WTC11 (cell line): Measurements from ENCODE around the gene DSN1. TPM values are rescaled to one million over a fixed set of nuclear protein-coding genes. Genes with fewer than 3 reads are reported as not detected.

Experiments used
- ATAC-seq: fragments of 200-7000 bp; cut with Tn5 transposase; 2 replicates; pipeline ENCODE4 v1.10.0; 2021; ENCODE audit warnings: mild to moderate bottlenecking, moderate library complexity
- CTCF ChIA-PET: fragments of 300-600 bp; sonication (Branson Sonifier 250); formaldehyde crosslinking; loops from one replicate; lab custom pipeline; 2021; ENCODE audit warnings: antibody characterized with exemption; lab: Charles Lee
- POLR2A ChIA-PET: fragments of 350-600 bp; sonication (Branson Sonifier 250); formaldehyde crosslinking; loops from one replicate; lab custom pipeline; 2021; ENCODE audit warnings: antibody characterized with exemption; lab: Charles Lee
- DNase-seq: peaks from one replicate; pipeline ENCODE4 v3.0.0; 2021; ENCODE audit warnings: low spot score
- H3K27ac Mint-ChIP-seq: 2 replicates; pipeline ENCODE4 v1.8.0; 2021; ENCODE audit warnings: mixed read lengths
- H3K27me3 Mint-ChIP-seq: 2 replicates; pipeline ENCODE4 v1.8.0; 2021; ENCODE audit warnings: low read depth, mild to moderate bottlenecking, moderate library complexity, mixed read lengths
- H3K36me3 Mint-ChIP-seq: 2 replicates; pipeline ENCODE4 v1.8.0; 2021; ENCODE audit warnings: mixed read lengths
- H3K4me1 Mint-ChIP-seq: 2 replicates; pipeline ENCODE4 v1.8.0; 2022; ENCODE audit warnings: mixed read lengths
- H3K4me3 Mint-ChIP-seq: 2 replicates; pipeline ENCODE4 v1.8.0; 2021; ENCODE audit warnings: mild to moderate bottlenecking, moderate library complexity, mixed read lengths
- H3K9me3 Mint-ChIP-seq: 2 replicates; pipeline ENCODE4 v1.8.0; 2021; ENCODE audit warnings: mixed read lengths
- CBFB ChIP-seq: sonication (generic); formaldehyde crosslinking; IDR thresholded peaks from 2 replicates; pipeline ENCODE4 v1.8.1; 2022; ENCODE audit warnings: mild to moderate bottlenecking, low read depth, missing genetic modification reagents
- JUN ChIP-seq: sonication (generic); formaldehyde crosslinking; IDR thresholded peaks from 2 replicates; pipeline ENCODE4 v1.8.0; 2023; ENCODE audit warnings: mild to moderate bottlenecking, missing genetic modification reagents
- NFYB ChIP-seq: sonication (generic); formaldehyde crosslinking; conservative IDR thresholded peaks from 2 replicates; pipeline ENCODE4 v1.8.0; 2022; ENCODE audit warnings: low read depth, missing genetic modification reagents
- NR2C2 ChIP-seq: sonication (generic); formaldehyde crosslinking; IDR thresholded peaks from 2 replicates; pipeline ENCODE4 v1.8.0; 2022; ENCODE audit warnings: mild to moderate bottlenecking, missing genetic modification reagents
- NR3C1 ChIP-seq: sonication (generic); formaldehyde crosslinking; conservative IDR thresholded peaks from 2 replicates; pipeline ENCODE4 v1.8.1; 2023; ENCODE audit warnings: low read depth, mild to moderate bottlenecking, missing genetic modification reagents
- RELA ChIP-seq: sonication (generic); formaldehyde crosslinking; IDR thresholded peaks from 2 replicates; pipeline ENCODE4 v1.8.1; 2022; ENCODE audit warnings: missing genetic modification reagents, mild to moderate bottlenecking, borderline replicate concordance
- SOX15 ChIP-seq: fragments of 250-450 bp; sonication (Bioruptor Pico); IDR thresholded peaks from 2 replicates; pipeline ENCODE4 v1.9.0; 2021; ENCODE audit warnings: mild to moderate bottlenecking
- total RNA-seq: library from RNA; stranded (reverse); gene quantifications from 3 replicates; pipeline ENCODE4 v1.2.3, GENCODE V29; 2021
- TF ChIP-seq, protein P1 (sequence below): sonication (generic); formaldehyde crosslinking; IDR thresholded peaks from 2 replicates; pipeline ENCODE4 v1.8.1; 2023; ENCODE audit warnings: mild to moderate bottlenecking, missing genetic modification reagents, moderate library complexity
- TF ChIP-seq, protein P2 (sequence below): fragments of 250-450 bp; sonication (Bioruptor Pico); IDR thresholded peaks from 2 replicates; pipeline ENCODE4 v1.9.0; 2021; ENCODE audit warnings: mild to moderate bottlenecking
- TF ChIP-seq, protein P3 (sequence below): sonication (generic); formaldehyde crosslinking; IDR thresholded peaks from 2 replicates; pipeline ENCODE4 v1.8.0; 2023; ENCODE audit warnings: missing genetic modification reagents
- TF ChIP-seq, protein P4 (sequence below): sonication (generic); formaldehyde crosslinking; IDR thresholded peaks from 2 replicates; pipeline ENCODE4 v1.8.0; 2022; ENCODE audit warnings: mild to moderate bottlenecking, missing genetic modification reagents
- TF ChIP-seq, protein P5 (sequence below): fragments of 250-450 bp; sonication (Bioruptor Pico); IDR thresholded peaks from 2 replicates; pipeline ENCODE4 v1.9.0; 2021; ENCODE audit warnings: mild to moderate bottlenecking
- TF ChIP-seq, protein P6 (sequence below): sonication (generic); formaldehyde crosslinking; IDR thresholded peaks from 2 replicates; pipeline ENCODE4 v1.8.0; 2023; ENCODE audit warnings: missing genetic modification reagents, mild to moderate bottlenecking, borderline replicate concordance
- TF ChIP-seq, protein P7 (sequence below): sonication (generic); formaldehyde crosslinking; IDR thresholded peaks from 2 replicates; pipeline ENCODE4 v1.8.1; 2022; ENCODE audit warnings: low read depth, mild to moderate bottlenecking, moderate library complexity, missing genetic modification reagents, borderline replicate concordance
- TF ChIP-seq, protein P8 (sequence below): sonication (generic); formaldehyde crosslinking; IDR thresholded peaks from 2 replicates; pipeline ENCODE4 v1.8.1; 2023; ENCODE audit warnings: mild to moderate bottlenecking, moderate library complexity, missing genetic modification reagents
- TF ChIP-seq, protein P9 (sequence below): sonication (generic); formaldehyde crosslinking; IDR thresholded peaks from 2 replicates; pipeline ENCODE4 v1.8.1; 2022; ENCODE audit warnings: low read depth, missing genetic modification reagents, borderline replicate concordance

The DSN1 gene
- total RNA-seq, 1 experiment from 2014 or later: 27.0 TPM

DNA sequence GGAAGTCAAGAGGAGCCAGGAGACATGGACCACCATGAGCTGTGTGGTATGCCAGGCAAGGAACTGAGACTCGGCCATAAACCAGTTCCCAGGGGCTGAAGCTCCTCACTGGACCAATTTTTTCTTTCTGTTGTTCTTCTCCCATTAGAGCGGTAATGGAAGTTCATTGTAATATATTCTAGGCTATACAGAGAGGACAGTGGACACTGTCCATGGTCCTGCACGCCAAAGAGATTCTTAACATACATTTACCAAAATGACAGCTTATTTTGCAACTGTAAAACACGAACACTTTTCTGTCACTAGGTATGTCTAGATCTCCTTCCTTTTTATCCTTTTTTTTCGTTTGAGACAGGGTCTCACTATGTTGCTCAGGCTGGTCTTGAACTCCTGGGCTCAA is 13.1 kb upstream of the DSN1 start (continued):
- no peak for TF ChIP-seq NFYB (CRISPR knock-in tag)
- TF ChIP-seq, protein P1, sequence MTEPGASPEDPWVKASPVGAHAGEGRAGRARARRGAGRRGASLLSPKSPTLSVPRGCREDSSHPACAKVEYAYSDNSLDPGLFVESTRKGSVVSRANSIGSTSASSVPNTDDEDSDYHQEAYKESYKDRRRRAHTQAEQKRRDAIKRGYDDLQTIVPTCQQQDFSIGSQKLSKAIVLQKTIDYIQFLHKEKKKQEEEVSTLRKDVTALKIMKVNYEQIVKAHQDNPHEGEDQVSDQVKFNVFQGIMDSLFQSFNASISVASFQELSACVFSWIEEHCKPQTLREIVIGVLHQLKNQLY (CRISPR knock-in tag): no peak
- TF ChIP-seq, protein P2, sequence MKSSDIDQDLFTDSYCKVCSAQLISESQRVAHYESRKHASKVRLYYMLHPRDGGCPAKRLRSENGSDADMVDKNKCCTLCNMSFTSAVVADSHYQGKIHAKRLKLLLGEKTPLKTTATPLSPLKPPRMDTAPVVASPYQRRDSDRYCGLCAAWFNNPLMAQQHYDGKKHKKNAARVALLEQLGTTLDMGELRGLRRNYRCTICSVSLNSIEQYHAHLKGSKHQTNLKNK (CRISPR knock-in tag): no peak
- TF ChIP-seq NR2C2 (CRISPR knock-in tag): no peak

DNA sequence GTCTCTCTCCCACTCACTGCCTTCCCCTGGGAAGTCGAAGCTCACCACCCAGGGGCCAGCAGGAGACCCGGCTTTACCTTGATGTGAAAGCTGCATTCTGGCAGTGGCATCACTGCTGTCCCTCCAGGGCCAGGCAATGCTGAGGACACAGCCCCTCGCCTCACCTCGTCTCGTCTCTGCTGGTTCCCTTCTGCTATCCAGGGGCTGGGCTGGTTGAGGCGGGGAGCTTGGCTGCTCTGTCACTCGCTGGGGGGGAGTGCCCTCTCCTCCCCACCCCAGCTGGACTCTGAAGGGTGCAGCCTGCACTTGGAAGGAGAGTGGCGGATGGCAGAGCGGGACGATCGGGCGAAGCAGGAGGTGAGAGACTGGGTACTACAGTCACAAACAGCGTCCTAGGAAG is 12.7 kb upstream of the DSN1 start:
- POLR2A ChIA-PET: no interaction called here
- TF ChIP-seq, protein P3, sequence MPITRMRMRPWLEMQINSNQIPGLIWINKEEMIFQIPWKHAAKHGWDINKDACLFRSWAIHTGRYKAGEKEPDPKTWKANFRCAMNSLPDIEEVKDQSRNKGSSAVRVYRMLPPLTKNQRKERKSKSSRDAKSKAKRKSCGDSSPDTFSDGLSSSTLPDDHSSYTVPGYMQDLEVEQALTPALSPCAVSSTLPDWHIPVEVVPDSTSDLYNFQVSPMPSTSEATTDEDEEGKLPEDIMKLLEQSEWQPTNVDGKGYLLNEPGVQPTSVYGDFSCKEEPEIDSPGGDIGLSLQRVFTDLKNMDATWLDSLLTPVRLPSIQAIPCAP (CRISPR knock-in tag): no peak
- TF ChIP-seq NR3C1 (CRISPR knock-in tag): no peak
- TF ChIP-seq, protein P4, sequence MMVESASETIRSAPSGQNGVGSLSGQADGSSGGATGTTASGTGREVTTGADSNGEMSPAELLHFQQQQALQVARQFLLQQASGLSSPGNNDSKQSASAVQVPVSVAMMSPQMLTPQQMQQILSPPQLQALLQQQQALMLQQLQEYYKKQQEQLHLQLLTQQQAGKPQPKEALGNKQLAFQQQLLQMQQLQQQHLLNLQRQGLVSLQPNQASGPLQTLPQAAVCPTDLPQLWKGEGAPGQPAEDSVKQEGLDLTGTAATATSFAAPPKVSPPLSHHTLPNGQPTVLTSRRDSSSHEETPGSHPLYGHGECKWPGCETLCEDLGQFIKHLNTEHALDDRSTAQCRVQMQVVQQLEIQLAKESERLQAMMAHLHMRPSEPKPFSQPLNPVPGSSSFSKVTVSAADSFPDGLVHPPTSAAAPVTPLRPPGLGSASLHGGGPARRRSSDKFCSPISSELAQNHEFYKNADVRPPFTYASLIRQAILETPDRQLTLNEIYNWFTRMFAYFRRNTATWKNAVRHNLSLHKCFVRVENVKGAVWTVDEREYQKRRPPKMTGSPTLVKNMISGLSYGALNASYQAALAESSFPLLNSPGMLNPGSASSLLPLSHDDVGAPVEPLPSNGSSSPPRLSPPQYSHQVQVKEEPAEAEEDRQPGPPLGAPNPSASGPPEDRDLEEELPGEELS (CRISPR knock-in tag): no peak
- TF ChIP-seq, all 79 proteins: peak for 0
- CTCF ChIA-PET: interaction anchor here (2.8 kb wide), 1 partner anchor 12 kb away, joined by 9 read pairs; the partner anchor contains the start of gene DSN1
- Mint-ChIP-seq H3K27me3 (no peaks in the 10 kb centered on the region), H3K4me1 (no peaks in the 10 kb centered on the region), H3K9me3 (no peaks in the 10 kb centered on the region), H3K36me3 (peaks cover 20% of the 10 kb centered on the region; the same call in 1 of the 2 replicates), H3K27ac (no peak overlapping the region), H3K4me3 (no peak overlapping the region)
- no peak for ATAC-seq
- no peak for DNase-seq

DNA sequence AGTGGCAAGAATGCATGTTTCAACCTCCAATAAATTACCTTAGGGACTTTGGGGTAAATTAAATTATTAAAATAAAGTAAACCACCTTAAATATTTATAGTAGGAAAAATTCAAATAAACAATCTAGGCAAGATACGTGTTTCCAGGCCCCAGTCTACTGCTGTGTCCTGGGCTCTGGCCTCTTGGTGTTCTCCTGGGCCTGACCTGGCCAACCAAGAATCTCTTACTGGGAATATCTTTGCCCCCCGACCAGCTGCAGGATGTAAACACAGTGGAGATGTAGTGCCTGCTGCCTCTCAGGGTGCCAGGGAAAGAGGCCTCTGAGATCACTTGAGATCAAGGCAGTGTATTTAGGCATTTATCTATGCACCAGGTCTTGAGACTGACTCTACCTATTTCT is 11.7 kb upstream of the DSN1 start:
- H3K9me3 Mint-ChIP-seq: no peaks in the 10 kb centered on the region
- CTCF ChIA-PET: interaction anchor here (1.1 to 2.8 kb wide), 3 partner anchors 11 to 51 kb away, joined by 3 to 9 read pairs (median 3); partner anchors contain the start of gene DSN1
- no peak for ATAC-seq
- no peak overlapping the region for H3K27ac Mint-ChIP-seq
- H3K4me1 Mint-ChIP-seq: no peaks in the 10 kb centered on the region
- H3K4me3 Mint-ChIP-seq: no peak overlapping the region
- POLR2A ChIA-PET: no interaction called here
- H3K36me3 Mint-ChIP-seq: peaks cover 19% of the 10 kb centered on the region; the same call in 1 of the 2 replicates
- no peak for DNase-seq
- H3K27me3 Mint-ChIP-seq: no peaks in the 10 kb centered on the region
- TF ChIP-seq JUN (CRISPR knock-in tag) (no peak), RELA (CRISPR knock-in tag) (no peak), SOX15 (CRISPR knock-in tag) (no peak), CBFB (CRISPR knock-in tag) (no peak)
- TF ChIP-seq, protein P5, sequence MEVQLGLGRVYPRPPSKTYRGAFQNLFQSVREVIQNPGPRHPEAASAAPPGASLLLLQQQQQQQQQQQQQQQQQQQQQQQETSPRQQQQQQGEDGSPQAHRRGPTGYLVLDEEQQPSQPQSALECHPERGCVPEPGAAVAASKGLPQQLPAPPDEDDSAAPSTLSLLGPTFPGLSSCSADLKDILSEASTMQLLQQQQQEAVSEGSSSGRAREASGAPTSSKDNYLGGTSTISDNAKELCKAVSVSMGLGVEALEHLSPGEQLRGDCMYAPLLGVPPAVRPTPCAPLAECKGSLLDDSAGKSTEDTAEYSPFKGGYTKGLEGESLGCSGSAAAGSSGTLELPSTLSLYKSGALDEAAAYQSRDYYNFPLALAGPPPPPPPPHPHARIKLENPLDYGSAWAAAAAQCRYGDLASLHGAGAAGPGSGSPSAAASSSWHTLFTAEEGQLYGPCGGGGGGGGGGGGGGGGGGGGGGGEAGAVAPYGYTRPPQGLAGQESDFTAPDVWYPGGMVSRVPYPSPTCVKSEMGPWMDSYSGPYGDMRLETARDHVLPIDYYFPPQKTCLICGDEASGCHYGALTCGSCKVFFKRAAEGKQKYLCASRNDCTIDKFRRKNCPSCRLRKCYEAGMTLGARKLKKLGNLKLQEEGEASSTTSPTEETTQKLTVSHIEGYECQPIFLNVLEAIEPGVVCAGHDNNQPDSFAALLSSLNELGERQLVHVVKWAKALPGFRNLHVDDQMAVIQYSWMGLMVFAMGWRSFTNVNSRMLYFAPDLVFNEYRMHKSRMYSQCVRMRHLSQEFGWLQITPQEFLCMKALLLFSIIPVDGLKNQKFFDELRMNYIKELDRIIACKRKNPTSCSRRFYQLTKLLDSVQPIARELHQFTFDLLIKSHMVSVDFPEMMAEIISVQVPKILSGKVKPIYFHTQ (CRISPR knock-in tag): no peak
- TF ChIP-seq, protein P6, sequence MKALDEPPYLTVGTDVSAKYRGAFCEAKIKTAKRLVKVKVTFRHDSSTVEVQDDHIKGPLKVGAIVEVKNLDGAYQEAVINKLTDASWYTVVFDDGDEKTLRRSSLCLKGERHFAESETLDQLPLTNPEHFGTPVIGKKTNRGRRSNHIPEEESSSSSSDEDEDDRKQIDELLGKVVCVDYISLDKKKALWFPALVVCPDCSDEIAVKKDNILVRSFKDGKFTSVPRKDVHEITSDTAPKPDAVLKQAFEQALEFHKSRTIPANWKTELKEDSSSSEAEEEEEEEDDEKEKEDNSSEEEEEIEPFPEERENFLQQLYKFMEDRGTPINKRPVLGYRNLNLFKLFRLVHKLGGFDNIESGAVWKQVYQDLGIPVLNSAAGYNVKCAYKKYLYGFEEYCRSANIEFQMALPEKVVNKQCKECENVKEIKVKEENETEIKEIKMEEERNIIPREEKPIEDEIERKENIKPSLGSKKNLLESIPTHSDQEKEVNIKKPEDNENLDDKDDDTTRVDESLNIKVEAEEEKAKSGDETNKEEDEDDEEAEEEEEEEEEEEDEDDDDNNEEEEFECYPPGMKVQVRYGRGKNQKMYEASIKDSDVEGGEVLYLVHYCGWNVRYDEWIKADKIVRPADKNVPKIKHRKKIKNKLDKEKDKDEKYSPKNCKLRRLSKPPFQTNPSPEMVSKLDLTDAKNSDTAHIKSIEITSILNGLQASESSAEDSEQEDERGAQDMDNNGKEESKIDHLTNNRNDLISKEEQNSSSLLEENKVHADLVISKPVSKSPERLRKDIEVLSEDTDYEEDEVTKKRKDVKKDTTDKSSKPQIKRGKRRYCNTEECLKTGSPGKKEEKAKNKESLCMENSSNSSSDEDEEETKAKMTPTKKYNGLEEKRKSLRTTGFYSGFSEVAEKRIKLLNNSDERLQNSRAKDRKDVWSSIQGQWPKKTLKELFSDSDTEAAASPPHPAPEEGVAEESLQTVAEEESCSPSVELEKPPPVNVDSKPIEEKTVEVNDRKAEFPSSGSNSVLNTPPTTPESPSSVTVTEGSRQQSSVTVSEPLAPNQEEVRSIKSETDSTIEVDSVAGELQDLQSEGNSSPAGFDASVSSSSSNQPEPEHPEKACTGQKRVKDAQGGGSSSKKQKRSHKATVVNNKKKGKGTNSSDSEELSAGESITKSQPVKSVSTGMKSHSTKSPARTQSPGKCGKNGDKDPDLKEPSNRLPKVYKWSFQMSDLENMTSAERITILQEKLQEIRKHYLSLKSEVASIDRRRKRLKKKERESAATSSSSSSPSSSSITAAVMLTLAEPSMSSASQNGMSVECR (CRISPR knock-in tag): no peak
- TF ChIP-seq, protein P7, sequence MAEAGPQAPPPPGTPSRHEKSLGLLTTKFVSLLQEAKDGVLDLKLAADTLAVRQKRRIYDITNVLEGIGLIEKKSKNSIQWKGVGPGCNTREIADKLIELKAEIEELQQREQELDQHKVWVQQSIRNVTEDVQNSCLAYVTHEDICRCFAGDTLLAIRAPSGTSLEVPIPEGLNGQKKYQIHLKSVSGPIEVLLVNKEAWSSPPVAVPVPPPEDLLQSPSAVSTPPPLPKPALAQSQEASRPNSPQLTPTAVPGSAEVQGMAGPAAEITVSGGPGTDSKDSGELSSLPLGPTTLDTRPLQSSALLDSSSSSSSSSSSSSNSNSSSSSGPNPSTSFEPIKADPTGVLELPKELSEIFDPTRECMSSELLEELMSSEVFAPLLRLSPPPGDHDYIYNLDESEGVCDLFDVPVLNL (CRISPR knock-in tag): no peak
- TF ChIP-seq, protein P8, sequence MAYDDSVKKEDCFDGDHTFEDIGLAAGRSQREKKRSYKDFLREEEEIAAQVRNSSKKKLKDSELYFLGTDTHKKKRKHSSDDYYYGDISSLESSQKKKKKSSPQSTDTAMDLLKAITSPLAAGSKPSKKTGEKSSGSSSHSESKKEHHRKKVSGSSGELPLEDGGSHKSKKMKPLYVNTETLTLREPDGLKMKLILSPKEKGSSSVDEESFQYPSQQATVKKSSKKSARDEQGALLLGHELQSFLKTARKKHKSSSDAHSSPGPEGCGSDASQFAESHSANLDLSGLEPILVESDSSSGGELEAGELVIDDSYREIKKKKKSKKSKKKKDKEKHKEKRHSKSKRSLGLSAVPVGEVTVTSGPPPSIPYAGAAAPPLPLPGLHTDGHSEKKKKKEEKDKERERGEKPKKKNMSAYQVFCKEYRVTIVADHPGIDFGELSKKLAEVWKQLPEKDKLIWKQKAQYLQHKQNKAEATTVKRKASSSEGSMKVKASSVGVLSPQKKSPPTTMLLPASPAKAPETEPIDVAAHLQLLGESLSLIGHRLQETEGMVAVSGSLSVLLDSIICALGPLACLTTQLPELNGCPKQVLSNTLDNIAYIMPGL (CRISPR knock-in tag): no peak
- TF ChIP-seq, protein P9, sequence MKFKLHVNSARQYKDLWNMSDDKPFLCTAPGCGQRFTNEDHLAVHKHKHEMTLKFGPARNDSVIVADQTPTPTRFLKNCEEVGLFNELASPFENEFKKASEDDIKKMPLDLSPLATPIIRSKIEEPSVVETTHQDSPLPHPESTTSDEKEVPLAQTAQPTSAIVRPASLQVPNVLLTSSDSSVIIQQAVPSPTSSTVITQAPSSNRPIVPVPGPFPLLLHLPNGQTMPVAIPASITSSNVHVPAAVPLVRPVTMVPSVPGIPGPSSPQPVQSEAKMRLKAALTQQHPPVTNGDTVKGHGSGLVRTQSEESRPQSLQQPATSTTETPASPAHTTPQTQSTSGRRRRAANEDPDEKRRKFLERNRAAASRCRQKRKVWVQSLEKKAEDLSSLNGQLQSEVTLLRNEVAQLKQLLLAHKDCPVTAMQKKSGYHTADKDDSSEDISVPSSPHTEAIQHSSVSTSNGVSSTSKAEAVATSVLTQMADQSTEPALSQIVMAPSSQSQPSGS: no peak
